Measurements from ENCODE around the gene MS4A2.
"Not testable (repeated sequence)": the region's sequence is repeated elsewhere in the genome, so short reads cannot be mapped to it uniquely, and the experiment has no call there.

MS4A2 gene

GRCh38 chr11:60064111-60064510, 24.4 kb upstream of the MS4A2 start:
- no peaks in the 10 kb centered on the region for H3K9me3 ChIP-seq (ENCODE audit: insufficient read depth, low read depth, low read length)
- no peaks in the 10 kb centered on the region for H3K4me1 ChIP-seq (ENCODE audit: insufficient read depth, low read length, poor library complexity, severe bottlenecking)
- H3F3A ChIP-seq (ENCODE audit: low read depth): no peaks in the 10 kb centered on the region
- H3K27me3 ChIP-seq (ENCODE audit: insufficient read depth, low read length, poor library complexity, severe bottlenecking): no peaks in the 10 kb centered on the region
- H3K4me3 ChIP-seq (ENCODE audit: low read length, poor library complexity, severe bottlenecking): no peak overlapping the region
- no peaks in the 10 kb centered on the region for H3K79me2 ChIP-seq (ENCODE audit: insufficient read depth, low read length)
- no peak overlapping the region for H3K4me2 ChIP-seq (ENCODE audit: low read depth, low read length, poor library complexity, severe bottlenecking)
- no peak overlapping the region for H3K9ac ChIP-seq (ENCODE audit: low read depth, low read length, poor library complexity, severe bottlenecking)
- H4K20me1 ChIP-seq (ENCODE audit: insufficient read depth, low read length, poor library complexity, severe bottlenecking): no peaks in the 10 kb centered on the region
- no peak overlapping the region for H2AFZ ChIP-seq (ENCODE audit: low read length)
- no peaks in the 10 kb centered on the region for H3K36me3 ChIP-seq (ENCODE audit: insufficient read depth, low read length)
- H3K9me2 ChIP-seq (replicated peaks; ENCODE audit: low read depth, low read length): no peaks in the 10 kb centered on the region
- TF ChIP-seq CTCF (conservative IDR thresholded peaks at IDR 0.05; ENCODE audit: low read length): no peak
- no peak for TF ChIP-seq EZH2phosphoT487 (IDR thresholded peaks at IDR 0.05; ENCODE audit: borderline replicate concordance)

- H3K27me3 ChIP-seq (ENCODE audit: insufficient read depth, low read length, poor library complexity, severe bottlenecking): no peaks in the 10 kb centered on the region
- no peak overlapping the region for H3K4me3 ChIP-seq (ENCODE audit: low read length, poor library complexity, severe bottlenecking)
- H3K4me1 ChIP-seq (ENCODE audit: insufficient read depth, low read length, poor library complexity, severe bottlenecking): no peaks in the 10 kb centered on the region
- no peaks in the 10 kb centered on the region for H4K20me1 ChIP-seq (ENCODE audit: insufficient read depth, low read length, poor library complexity, severe bottlenecking)
- no peak overlapping the region for H2AFZ ChIP-seq (ENCODE audit: low read length)
- H3K9ac ChIP-seq (ENCODE audit: low read depth, low read length, poor library complexity, severe bottlenecking): no peak overlapping the region
- no peak for TF ChIP-seq EZH2phosphoT487 (IDR thresholded peaks at IDR 0.05; ENCODE audit: borderline replicate concordance)
- no peaks in the 10 kb centered on the region for H3K79me2 ChIP-seq (ENCODE audit: insufficient read depth, low read length)
- H3F3A ChIP-seq (ENCODE audit: low read depth): no peaks in the 10 kb centered on the region
- H3K9me2 ChIP-seq (replicated peaks; ENCODE audit: low read depth, low read length): no peaks in the 10 kb centered on the region
- H3K9me3 ChIP-seq (ENCODE audit: insufficient read depth, low read depth, low read length): no peaks in the 10 kb centered on the region
- H3K4me2 ChIP-seq (ENCODE audit: low read depth, low read length, poor library complexity, severe bottlenecking): no peak overlapping the region
- H3K36me3 ChIP-seq (ENCODE audit: insufficient read depth, low read length): no peaks in the 10 kb centered on the region
These were observed 22.7 kb upstream of the MS4A2 start for GRCh38 chr11:60065801-60066200.

DNA sequence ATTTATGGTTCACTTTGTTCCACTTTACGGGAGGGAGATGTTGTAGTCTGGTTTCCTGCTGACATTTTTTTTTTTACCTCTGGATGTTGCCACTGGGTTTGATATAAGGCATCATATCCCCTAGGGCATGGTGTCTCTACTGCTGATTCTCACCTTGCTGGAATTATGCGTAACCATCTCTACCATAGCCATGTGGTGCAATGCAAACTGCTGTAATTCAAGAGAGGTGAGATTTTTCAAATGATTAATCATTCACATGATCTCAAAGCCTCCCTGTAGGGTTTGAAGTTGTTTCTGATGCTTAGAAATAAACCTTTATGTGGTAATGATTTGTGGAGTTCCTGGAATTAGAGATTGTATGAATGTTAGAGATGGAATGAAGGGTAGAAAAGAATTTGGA, 19.0 kb upstream of the MS4A2 start:
- H3K36me3 ChIP-seq (ENCODE audit: insufficient read depth, low read length): no peaks in the 10 kb centered on the region
- no peak overlapping the region for H3K4me2 ChIP-seq (ENCODE audit: low read depth, low read length, poor library complexity, severe bottlenecking)
- no peaks in the 10 kb centered on the region for H3K9me3 ChIP-seq (ENCODE audit: insufficient read depth, low read depth, low read length)
- H3K4me3 ChIP-seq (ENCODE audit: low read length, poor library complexity, severe bottlenecking): no peak overlapping the region
- no peak overlapping the region for H3K9ac ChIP-seq (ENCODE audit: low read depth, low read length, poor library complexity, severe bottlenecking)
- H2AFZ ChIP-seq (ENCODE audit: low read length): no peak overlapping the region
- no peaks in the 10 kb centered on the region for H4K20me1 ChIP-seq (ENCODE audit: insufficient read depth, low read length, poor library complexity, severe bottlenecking)
- TF ChIP-seq CTCF (conservative IDR thresholded peaks at IDR 0.05; ENCODE audit: low read length) (no peak), EZH2phosphoT487 (IDR thresholded peaks at IDR 0.05; ENCODE audit: borderline replicate concordance) (no peak)
- H3K79me2 ChIP-seq (ENCODE audit: insufficient read depth, low read length): no peaks in the 10 kb centered on the region
- H3K4me1 ChIP-seq (ENCODE audit: insufficient read depth, low read length, poor library complexity, severe bottlenecking): no peaks in the 10 kb centered on the region
- no peaks in the 10 kb centered on the region for H3K9me2 ChIP-seq (replicated peaks; ENCODE audit: low read depth, low read length)
- H3F3A ChIP-seq (ENCODE audit: low read depth): no peaks in the 10 kb centered on the region
- H3K27me3 ChIP-seq (ENCODE audit: insufficient read depth, low read length, poor library complexity, severe bottlenecking): no peaks in the 10 kb centered on the region

GRCh38 chr11:60071644-60072043, 16.8 kb upstream of the MS4A2 start:
- H4K20me1 ChIP-seq (ENCODE audit: insufficient read depth, low read length, poor library complexity, severe bottlenecking); H3F3A ChIP-seq (ENCODE audit: low read depth); H2AFZ ChIP-seq (ENCODE audit: low read length); H3K79me2 ChIP-seq (ENCODE audit: insufficient read depth, low read length); H3K36me3 ChIP-seq (ENCODE audit: insufficient read depth, low read length); H3K4me3 ChIP-seq (ENCODE audit: low read length, poor library complexity, severe bottlenecking); H3K27me3 ChIP-seq (ENCODE audit: insufficient read depth, low read length, poor library complexity, severe bottlenecking); H3K9me3 ChIP-seq (ENCODE audit: insufficient read depth, low read depth, low read length); H3K4me2 ChIP-seq (ENCODE audit: low read depth, low read length, poor library complexity, severe bottlenecking); H3K9me2 ChIP-seq (replicated peaks; ENCODE audit: low read depth, low read length); H3K9ac ChIP-seq (ENCODE audit: low read depth, low read length, poor library complexity, severe bottlenecking); H3K4me1 ChIP-seq (ENCODE audit: insufficient read depth, low read length, poor library complexity, severe bottlenecking): not testable (repeated sequence)
